NCI-H146 treated with DMSO at 0.1 percent for 48 hours (cell line): ENCODE measurements around the gene ZNF598.
"Not testable (repeated sequence)": the region's sequence is repeated elsewhere in the genome, so short reads cannot be mapped to it uniquely, and the experiment has no call there.

Source experiments
- DNase-seq: peaks from one replicate; lab custom pipeline; 2025; ENCODE audit not compliant: unreplicated experiment; lab: John Stamatoyannopoulos, UW

Gene ZNF598

DNA sequence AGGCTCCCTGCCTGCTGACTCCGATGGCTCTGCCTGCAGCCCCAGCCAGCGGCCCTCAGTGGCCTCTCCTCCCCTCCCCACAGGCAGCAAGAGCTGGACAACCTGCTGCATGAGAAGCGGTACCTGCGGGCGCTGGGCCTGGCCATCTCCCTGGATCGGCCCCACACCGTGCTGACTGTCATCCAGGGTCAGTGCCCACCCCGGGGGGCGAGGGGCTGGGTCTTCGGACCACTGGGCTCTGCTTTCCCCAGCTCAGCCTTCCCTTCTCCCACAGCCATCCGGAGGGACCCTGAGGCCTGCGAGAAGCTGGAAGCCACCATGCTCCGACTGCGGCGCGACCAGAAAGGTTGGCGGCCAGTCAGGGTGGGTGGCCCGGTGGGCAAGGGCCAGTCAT is 31.7 kb downstream of the ZNF598 start:
- DNase-seq, result no peak

DNA sequence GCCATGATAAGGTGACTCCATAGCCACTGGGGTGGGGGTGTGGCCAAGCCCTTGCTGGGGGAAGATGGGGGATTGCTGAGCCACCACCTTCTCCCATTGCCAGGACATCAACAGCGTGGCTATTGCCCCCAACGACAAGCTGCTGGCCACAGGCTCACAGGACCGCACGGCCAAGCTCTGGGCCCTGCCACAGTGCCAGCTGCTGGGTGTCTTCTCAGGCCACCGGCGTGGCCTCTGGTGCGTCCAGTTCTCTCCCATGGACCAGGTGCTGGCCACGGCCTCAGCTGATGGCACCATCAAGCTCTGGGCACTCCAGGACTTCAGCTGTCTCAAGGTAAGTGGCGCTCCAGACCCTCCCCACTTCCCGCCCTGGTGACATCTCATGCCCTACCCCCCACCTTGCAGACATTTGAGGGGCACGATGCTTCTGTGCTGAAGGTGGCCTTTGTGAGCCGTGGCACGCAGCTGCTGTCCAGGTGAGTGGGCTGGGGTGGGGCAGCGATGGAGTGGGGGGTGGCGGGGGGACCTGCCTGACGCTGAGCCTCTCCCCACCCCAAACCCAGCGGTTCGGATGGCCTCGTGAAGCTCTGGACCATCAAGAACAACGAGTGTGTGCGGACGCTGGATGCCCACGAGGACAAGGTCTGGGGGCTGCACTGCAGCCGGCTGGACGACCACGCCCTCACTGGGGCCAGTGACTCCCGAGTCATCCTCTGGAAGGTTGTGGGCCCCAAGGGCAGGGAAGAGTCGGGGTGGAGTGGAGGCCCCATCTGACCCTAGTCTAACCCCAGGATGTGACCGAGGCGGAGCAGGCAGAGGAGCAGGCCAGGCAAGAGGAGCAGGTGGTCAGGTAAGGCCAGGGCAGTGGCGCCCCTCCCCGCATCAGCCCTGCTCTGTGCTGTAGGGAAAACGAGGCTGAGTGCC is 32.4 kb downstream of the ZNF598 start:
- no peak for DNase-seq

DNA sequence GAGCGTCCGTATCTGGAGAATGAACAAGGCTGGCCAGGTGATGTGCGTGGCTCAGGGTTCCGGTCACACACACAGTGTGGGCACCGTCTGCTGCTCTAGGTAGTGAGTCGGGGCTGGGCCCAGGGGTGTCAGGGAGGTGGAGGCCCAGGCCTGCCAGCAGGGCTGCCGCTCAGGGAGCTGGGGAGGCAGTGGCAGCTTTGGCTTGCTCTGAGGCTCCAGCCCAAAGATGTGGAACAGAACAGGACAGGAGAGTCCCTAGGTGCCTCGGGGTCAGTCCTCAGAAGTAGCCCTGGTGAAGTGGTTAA is 33.5 kb downstream of the ZNF598 start:
- DNase-seq, result no peak

GRCh38 chr16:1975432-1976215 is 34.0 kb downstream of the ZNF598 start:
- no peak for DNase-seq

DNA sequence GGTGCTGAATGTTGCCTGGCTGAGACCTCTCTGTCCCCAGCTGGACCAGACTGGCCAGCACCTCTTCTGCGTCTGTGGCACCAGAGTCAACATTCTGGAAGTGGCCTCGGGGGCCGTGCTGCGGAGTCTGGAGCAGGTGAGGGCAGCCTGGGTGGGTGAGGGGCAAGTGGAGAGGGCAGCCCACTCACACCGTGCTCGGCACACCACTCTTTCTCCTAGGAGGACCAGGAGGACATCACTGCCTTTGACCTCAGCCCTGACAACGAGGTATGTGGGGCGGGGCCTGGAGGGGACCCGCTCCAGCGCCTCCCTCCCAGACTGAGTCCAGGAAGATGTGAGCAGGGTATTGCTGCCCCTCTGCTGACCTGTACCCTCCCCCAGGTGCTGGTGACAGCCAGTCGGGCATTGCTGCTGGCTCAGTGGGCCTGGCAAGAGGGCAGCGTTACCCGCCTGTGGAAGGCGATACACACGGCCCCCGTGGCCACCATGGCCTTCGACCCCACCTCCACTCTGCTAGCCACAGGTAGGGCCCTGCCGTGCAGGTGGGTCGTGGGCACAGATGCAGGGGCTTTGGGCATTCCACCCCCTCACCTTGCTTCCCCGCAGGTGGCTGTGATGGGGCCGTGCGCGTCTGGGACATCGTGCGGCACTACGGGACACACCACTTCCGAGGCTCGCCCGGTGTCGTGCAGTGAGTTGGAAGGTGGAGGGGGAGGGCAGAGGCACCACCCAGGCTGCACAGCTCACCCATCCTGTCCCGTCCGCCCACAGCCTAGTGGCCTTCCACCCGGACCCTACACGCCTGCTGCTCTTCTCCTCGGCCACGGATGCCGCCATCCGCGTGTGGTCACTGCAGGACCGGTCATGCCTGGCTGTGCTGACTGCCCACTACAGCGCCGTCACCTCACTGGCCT is 35.2 kb downstream of the ZNF598 start:
- DNase-seq, result no peak

- no peak for DNase-seq
Observed at GRCh38 chr16:1973461-1974156, 36.0 kb downstream of the ZNF598 start.

DNA sequence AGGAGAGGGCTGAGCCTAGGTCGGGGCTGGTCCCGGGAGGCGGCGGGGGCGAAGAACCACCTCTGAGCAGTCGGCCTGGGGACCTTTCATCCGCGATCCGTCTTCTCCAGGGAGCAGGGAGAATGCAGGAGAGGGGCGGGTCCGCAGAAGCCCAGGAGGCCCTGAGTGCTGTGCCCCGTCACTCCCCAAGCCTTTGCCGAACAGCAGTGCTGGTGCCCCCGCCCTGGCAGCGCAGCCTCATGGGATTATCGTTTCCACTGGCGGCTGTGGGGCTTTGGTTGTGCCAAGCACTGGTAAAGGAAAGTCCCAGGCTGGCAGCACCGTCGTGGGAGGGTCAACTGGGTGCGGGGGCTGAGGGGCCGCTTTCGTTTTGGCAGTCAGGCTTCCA is 37.1 kb downstream of the ZNF598 start:
- DNase-seq, result no peak

DNA sequence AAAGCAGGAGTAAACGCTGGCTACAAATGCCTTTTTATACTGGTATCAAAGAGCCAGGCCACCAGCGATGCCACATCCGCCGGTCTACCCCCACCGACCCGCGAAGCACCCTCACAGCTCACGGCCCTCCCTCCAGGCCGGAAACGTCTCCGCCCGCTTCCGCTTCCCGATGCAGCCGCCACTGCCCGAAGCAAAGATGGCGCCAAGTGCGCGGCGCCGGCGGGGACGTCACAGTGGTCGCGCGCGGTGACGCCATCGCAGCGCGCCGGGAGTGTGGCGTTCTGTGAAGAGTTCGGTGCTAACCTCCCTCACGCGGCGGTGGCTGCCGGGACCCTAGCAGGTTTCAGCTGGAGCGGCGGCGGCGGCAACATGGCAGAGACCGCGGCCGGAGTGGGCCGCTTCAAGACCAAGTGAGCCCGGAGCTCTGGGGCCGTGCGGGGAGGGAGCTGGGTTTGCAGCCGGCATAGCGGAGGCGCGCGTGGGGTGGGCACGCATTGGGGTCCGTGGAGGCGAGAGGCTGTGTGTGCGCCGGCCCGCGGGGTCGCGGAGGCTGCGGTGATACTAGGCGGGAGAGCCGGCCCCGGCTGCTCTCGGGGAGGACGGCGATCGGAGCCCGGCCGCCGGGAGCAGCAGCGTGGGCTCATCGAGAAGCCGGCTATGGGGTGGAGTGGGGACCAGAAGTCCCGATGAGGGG is 37.7 kb downstream of the ZNF598 start, which contains the start of gene TBL3:
Gene TBL3, plus strand, starts transcription at position 258 of the 694 bp plus-strand sequence. Its CDS starts 112 bp downstream, at position 370.
- DNase-seq, result peak; percentile 91

GRCh38 chr16:1968146-1968953 is 41.3 kb downstream of the ZNF598 start:
- no peak for DNase-seq

DNA sequence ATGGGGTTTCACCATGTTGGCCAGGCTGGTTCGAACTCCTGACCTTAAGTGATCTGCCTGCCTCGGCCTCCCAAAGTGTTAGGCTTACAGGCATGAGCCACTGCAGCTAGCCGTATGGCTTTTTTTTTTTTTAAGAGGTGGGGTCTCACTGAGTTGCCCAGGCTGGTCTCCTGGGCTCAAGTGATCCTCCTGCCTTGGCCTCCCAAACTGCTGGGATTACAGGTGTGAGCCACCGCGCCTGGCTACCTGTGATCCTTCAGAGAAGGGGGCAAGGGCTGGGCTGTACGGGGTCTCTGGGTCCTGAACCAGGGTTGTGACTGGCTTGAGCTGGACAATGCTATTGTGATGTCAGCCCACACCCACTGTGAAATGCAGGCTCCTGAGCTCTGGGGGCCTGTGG is 43.2 kb downstream of the ZNF598 start, which contains the start of gene RNF151:
Gene RNF151, plus strand, starts transcription at position 397 of the 400 bp plus-strand sequence. CDS start 26 bp downstream, outside the sequence.
- no peak for DNase-seq

- DNase-seq, result no peak
Observed at GRCh38 chr16:1965396-1966001, 44.1 kb downstream of the ZNF598 start.

GRCh38 chr16:1964506-1965395 is 44.9 kb downstream of the ZNF598 start, which contains the start of gene RPS2:
Gene RPS2 (minus strand): TSS chr16:1964826. CDS start chr16:1964625, 201 bp downstream.
- peak; percentile 98 for DNase-seq

DNA sequence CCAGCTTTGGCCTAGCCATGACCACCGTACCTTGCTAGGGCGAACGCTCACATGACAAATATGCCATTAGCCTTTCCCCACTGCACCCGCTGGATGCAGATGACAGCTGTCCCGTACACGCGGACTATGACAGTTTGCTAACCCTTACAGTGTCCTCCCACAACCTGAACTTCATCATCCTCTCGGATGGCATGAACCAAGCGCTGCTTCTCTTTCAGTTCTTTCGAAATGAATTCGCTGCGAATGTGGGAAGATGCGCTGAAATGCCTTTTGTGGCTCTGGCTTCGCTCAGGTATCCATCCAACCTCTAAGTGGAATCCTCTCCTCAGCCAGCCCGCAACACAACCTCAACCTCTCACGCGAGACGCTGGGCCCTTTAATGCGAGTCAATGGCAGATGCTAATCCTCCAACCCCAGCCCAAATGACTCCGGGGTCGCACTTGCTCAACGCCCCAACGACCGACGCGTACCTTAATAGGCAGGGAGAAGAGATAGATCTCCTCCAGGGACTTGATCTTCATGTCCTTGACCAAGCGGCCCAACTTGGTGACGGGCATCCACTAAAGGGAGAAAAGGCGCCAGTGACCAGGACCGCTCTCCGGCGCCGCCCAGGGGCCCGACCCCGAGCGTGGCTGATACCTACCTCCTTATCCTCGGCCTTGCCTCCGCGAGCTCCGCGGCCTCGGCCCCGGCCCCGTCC is 45.7 kb downstream of the ZNF598 start:
- no peak for DNase-seq

DNA sequence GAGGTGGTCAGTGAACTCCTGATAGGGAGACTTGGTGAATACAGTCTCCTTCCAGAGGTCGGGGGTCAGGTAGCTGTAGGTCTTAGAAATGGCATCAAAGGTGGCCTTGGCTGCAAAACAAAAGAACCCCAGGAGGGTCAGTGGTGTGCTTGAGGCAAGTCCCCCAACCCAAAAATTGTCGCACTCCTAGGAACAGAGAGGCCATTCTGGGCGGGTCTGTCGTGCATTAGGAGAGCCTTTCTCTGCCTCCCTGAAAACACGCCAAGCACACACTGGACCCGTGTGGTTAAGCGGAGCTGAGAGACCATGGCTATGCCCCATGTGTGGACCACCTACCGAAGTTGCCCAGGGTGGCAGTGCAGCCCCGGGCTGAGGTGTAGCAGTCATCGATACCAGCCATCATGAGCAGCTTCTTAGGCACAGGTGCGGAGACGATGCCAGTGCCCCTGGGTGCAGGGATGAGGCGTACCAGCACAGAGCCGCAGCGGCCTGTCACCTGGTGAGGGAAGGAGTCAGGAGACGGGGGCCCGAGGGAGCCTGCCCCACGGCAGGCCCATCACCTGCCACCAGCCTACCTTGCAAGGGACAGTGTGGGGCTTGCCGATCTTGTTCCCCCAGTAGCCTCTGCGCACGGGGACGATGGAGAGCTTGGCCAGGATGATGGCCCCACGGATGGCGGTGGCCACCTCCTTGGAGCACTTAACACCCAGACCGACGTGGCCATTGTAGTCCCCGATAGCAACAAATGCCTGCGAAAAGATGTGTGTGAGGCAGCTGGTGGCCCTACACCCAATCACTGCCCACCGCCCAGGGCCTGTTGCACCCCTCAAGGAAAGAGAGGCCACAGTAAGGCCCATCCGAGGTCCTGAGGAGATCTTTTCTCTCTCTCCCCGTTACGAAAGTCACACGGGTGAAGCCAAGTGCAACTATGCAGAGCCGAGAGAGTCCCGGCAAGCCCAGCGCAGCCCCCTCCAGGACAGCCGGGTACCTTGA is 47.2 kb downstream of the ZNF598 start:
- DNase-seq, result not testable (repeated sequence)

DNA sequence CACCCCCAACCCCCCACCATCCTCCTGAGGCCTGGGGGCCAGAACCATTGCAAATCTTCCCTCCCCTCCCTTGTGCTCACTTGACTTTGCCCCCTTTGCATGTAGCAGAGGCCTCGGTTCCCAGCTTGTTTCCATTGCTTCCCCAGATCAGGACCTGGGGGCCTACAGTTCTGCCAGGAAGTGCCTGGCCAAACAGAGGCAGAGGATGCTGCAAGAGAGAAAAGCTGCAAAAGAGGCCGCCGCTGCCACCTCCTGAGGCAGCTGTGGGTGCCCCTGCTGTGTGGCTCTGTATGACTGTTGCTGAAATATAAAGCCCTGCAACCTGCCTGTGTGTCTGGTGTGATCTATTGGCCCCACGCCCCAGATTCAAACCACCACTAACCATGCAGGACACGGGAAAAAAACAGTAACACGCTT is 48.0 kb downstream of the ZNF598 start:
- peak; percentile 6 for DNase-seq
